ENCODE data around the gene CACNA1H.

DNA sequence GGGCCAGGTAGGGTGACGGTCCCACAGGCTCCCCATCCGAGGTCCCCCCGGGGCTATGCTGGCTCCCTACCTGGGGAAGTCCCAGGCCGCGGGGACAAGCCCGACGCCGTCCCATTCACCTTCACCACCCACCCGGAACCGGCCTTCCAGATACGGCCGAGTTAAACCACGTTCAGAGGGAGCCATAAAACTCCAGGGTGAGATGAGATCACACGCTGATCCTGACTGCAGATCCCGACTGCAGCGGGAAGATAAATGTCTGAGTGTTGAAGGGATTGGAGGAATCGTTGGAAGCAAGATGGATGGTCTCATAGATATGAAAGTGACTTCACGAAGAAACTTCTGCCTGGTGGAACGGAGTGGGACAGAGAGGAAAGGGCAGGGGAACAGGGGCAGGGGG, 43.3 kb upstream of the CACNA1H start:
- TF ChIP-seq, protein P1, sequence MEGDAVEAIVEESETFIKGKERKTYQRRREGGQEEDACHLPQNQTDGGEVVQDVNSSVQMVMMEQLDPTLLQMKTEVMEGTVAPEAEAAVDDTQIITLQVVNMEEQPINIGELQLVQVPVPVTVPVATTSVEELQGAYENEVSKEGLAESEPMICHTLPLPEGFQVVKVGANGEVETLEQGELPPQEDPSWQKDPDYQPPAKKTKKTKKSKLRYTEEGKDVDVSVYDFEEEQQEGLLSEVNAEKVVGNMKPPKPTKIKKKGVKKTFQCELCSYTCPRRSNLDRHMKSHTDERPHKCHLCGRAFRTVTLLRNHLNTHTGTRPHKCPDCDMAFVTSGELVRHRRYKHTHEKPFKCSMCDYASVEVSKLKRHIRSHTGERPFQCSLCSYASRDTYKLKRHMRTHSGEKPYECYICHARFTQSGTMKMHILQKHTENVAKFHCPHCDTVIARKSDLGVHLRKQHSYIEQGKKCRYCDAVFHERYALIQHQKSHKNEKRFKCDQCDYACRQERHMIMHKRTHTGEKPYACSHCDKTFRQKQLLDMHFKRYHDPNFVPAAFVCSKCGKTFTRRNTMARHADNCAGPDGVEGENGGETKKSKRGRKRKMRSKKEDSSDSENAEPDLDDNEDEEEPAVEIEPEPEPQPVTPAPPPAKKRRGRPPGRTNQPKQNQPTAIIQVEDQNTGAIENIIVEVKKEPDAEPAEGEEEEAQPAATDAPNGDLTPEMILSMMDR (IDR thresholded peaks at IDR 0.05; ENCODE audit: low read depth, low read length), result no peak
- no peak for TF ChIP-seq EZH2phosphoT487 (IDR thresholded peaks at IDR 0.05; ENCODE audit: low read depth)

All from OCI-LY3 (cell line).